LoVo (cell line): ENCODE measurements around the gene HOXD8.

ENCODE experiments used
- DNase-seq: peaks from one replicate; pipeline ENCODE4 v3.0.0-alpha.2; 2016; ENCODE audit warnings: low spot score

The HOXD8 gene

DNA sequence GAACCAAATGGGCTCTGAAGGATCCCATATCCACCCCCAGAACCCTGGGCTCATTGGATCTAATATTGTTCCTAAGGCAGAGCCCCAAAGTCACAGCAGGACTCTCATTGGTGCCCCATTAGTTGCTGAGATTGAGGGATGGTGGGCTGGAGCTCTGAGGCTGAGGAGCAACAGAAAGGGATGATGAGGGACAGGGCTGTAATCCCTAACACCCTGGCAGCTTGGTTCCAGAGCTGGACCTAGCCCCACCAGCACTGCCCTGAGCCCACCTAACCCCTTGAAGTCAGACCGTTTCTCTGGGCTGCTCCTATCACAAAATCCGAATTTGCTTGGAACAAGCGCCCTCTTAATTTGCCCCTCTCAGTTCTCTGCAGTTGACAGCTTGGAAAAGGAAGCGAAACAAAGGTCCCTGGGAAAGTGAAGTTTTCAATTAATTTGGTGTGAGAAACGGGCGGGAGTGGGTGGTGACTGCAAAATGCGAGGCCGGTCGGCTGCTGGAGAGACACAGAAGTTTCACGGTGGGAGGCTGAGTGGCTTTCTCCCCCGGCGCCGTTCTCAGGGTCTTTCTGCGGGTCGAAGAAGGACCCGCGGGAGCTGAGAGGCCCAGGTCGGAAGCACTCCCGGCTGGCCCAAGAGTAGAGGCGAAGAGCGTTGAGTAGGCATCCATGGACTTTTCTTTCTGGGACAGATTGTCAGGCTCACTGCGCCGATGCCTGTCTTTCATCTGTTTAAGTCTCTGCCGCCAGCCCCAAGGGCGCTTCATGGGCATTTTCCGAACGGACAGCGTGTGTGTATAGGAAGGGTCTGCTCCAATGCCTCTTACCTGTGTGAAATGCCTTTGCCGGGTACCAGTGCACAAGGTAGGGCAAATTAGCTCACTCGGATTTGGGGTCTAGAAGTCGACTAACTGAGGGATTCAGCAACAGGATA is 37.9 kb upstream of the HOXD8 start:
- DNase-seq: no peak

- peak; percentile 15 for DNase-seq
Measured at GRCh38 chr2:176092270-176093144, 37.0 kb upstream of the HOXD8 start, which contains the start of gene HOXD13. Gene HOXD13 (plus strand): TSS chr2:176092721. CDS start chr2:176092891, 170 bp downstream.

DNA sequence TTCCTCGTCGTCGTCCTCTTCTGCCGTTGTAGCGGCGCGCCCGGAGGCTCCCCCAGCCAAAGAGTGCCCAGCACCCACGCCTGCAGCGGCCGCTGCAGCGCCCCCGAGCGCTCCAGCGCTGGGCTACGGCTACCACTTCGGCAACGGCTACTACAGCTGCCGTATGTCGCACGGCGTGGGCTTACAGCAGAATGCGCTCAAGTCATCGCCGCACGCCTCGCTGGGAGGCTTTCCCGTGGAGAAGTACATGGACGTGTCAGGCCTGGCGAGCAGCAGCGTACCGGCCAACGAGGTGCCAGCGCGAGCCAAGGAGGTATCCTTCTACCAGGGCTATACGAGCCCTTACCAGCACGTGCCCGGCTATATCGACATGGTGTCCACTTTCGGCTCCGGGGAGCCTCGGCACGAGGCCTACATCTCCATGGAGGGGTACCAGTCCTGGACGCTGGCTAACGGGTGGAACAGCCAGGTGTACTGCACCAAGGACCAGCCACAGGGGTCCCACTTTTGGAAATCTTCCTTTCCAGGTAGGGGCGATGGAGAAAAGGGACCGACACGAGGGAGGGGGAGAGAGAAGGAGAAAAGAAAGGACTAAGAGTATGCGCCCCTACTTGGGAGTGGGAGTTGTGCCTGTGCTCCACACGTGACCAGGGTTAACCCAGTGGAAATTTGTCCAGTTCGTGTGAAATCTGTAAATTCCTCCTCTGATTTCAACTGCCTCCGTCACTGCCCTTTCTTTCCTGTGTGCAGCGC is 36.2 kb upstream of the HOXD8 start:
- DNase-seq: peak; percentile 52

DNA sequence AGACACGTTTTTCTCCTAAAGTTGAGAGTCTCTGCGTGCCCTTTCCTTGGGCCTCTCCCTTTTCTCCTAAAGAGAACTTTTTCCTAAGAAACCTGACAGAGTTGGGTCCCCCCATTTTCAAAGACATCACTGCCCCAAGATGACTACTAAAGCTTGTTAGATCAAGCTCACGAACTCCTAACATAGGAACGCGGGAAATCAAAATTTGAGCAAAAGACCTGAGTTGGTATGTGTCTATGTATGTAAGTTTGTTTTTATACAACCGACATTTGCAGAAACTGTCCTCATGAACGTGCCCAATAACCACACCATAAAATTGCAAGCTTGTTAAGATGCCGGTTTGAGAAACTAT is 35.6 kb upstream of the HOXD8 start:
- DNase-seq: no peak

DNA sequence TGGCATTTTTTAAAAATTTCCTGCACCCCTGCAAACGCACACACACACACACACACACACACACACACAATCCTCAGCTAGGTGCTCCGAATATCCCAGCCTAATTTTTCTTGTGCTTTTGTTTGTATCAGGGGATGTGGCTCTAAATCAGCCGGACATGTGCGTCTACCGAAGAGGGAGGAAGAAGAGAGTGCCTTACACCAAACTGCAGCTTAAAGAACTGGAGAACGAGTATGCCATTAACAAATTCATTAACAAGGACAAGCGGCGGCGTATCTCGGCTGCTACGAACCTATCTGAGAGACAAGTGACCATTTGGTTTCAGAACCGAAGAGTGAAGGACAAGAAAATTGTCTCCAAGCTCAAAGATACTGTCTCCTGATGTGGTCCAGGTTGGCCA is 35.2 kb upstream of the HOXD8 start:
- DNase-seq: no peak

DNA sequence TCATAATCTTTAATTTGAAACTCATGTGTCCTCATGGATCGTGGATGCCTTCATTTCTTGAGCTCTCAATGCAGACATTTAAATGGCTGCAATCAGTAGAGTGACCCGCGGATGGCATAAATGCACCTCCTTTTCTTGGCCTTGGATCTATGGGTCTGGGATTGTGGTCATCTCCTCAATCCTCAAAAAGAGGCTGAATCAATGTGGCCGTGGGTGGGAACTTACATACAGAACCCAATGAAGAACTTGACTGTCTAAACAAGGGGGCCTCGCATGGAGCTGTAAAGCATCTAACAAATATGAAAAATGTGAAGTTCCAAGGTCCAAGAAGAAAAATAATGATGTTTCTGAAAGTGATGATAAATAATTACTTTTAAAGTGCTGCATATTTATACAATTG is 34.1 kb upstream of the HOXD8 start:
- no peak for DNase-seq

DNA sequence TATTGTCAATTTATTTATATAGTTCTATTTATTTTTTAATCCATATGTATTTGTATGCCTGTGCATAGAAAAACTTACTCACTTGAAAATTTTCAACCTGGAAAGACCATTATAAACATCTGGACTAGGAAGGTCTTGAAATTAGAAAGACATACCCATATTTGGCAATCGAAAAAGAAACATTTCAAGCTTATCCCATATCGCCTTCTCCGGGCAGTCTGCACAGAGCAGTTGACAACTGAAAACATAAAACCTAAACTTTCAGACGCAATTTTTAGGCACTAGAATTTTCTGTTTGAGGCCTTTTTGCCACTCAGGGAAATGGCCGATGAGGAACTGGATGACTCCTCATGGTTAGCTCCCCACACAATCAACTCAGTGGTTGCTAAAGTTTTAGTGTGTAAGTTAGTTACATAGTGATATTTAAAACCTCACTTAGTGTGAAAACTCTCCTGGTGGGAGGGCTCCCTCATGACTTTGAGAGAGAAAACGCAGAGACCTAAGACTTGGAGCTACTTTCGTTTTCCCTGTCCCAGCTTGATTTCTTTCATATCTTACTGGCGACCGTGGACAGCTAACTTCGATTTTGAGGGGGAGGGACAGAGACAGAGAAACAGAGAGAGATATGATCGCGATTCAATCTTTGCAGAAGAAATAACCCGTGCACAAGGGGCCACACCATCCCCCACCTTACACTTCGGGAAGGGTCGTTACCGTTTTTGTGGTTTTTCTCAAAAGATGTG is 33.1 kb upstream of the HOXD8 start:
- DNase-seq: peak; percentile 22

GRCh38 chr2:176096986-176097819 is 32.3 kb upstream of the HOXD8 start:
- peak; percentile 84 for DNase-seq

- no peak for DNase-seq
Measured at GRCh38 chr2:176097820-176098365, 31.6 kb upstream of the HOXD8 start.

GRCh38 chr2:176098366-176099158 is 30.9 kb upstream of the HOXD8 start:
- DNase-seq: no peak

GRCh38 chr2:176099159-176099727 is 30.3 kb upstream of the HOXD8 start:
- no peak for DNase-seq

GRCh38 chr2:176099728-176100546 is 29.6 kb upstream of the HOXD8 start, which contains the start of gene HOXD12:
Gene HOXD12 (plus strand): TSS chr2:176099795. CDS start chr2:176099802, 7 bp downstream.
- DNase-seq: no peak

GRCh38 chr2:176100547-176101140 is 28.9 kb upstream of the HOXD8 start:
- no peak for DNase-seq

GRCh38 chr2:176101216-176101830 is 28.2 kb upstream of the HOXD8 start:
- DNase-seq: no peak

- no peak for DNase-seq
Measured at GRCh38 chr2:176101842-176102241, 27.7 kb upstream of the HOXD8 start.

- DNase-seq: no peak
Measured at GRCh38 chr2:176102309-176102866, 27.1 kb upstream of the HOXD8 start.

DNA sequence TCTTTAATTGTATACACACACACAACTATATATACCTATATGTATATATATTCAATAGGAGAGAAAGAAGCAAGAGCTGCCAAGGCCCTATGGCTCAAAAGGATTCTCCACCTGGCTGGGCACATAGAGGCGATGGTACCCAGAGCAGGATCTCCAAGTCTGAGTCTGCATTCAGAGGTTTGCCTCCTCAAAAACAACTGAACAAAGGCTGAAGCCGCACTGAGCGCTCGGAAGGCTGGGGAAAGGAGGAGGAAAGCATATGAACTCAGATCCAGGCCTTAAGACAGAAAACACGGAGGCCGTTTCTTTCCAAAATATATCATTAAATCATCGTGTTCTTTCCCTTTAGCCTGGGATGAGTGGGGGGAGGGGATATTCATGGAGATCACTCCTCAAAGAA is 26.3 kb upstream of the HOXD8 start:
- no peak for DNase-seq
